Measurements from ENCODE around the gene FAM50A. TPM values are rescaled to one million over a fixed set of nuclear protein-coding genes. Genes with fewer than 3 reads are reported as not detected.

FAM50A gene
- total and polyA plus RNA-seq, 2 experiments from 2014 or later: 54.7 to 122 TPM

GRCh38 chrX:154470434-154470833 lies 26.5 kb downstream of the FAM50A start:
- no peaks in the 10 kb centered on the region for H3K9me2 ChIP-seq (ENCODE audit: insufficient read depth)
- no peaks in the 10 kb centered on the region for H4K20me1 ChIP-seq (ENCODE audit: insufficient read depth)
- no peak for DNase-seq
- 91 to 96% methylated on average over 6 to 14 of the region's 14 CpGs for WGBS, 2 experiments (ENCODE audit: low coverage in 1 of 2, low lambda C conversion rate in 2 of 2, missing lambda C conversion rate in 2 of 2)
- TF ChIP-seq EZH2 (IDR thresholded peaks at IDR 0.05; ENCODE audit: insufficient read depth, poor library complexity, severe bottlenecking) (no peak), EZH2phosphoT487 (IDR thresholded peaks at IDR 0.05; ENCODE audit: insufficient read depth, low read depth) (no peak)
- no peak overlapping the region for H2AFZ ChIP-seq
- H3K79me2 ChIP-seq (ENCODE audit: insufficient read depth): no peaks in the 10 kb centered on the region
- H3K27me3 ChIP-seq (replicated peaks; ENCODE audit: insufficient read depth): no peaks in the 10 kb centered on the region
- in situ Hi-C loops (cut with MboI): no loop called here
- H3K4me2 ChIP-seq (ENCODE audit: unreplicated experiment): no peak overlapping the region
- no peak overlapping the region for H3K9ac ChIP-seq
- H3F3A ChIP-seq (ENCODE audit: insufficient read depth): peaks cover 3% of the 10 kb centered on the region; the same call in 1 of the 2 replicates
- no peaks in the 10 kb centered on the region for H3K36me3 ChIP-seq (ENCODE audit: low read depth)
- no peak overlapping the region for H3K4me3 ChIP-seq
- no peak overlapping the region for H3K27ac ChIP-seq
- H3K4me1 ChIP-seq (ENCODE audit: insufficient read depth): no peaks in the 10 kb centered on the region
- H3K9me3 ChIP-seq (ENCODE audit: low read depth): no peaks in the 10 kb centered on the region

GRCh38 chrX:154470914-154471568 lies 27.1 kb downstream of the FAM50A start:
- Histone ChIP-seq H3F3A (ENCODE audit: insufficient read depth) (peaks cover 5% of the 10 kb centered on the region; the same call in 1 of the 2 replicates), H3K79me2 (ENCODE audit: insufficient read depth) (no peaks in the 10 kb centered on the region), H3K4me3 (no peak overlapping the region), H2AFZ (no peak overlapping the region), H3K36me3 (ENCODE audit: low read depth) (no peaks in the 10 kb centered on the region), H3K9me3 (ENCODE audit: low read depth) (no peaks in the 10 kb centered on the region), H3K27me3 (replicated peaks; ENCODE audit: insufficient read depth) (no peaks in the 10 kb centered on the region), H3K9me2 (ENCODE audit: insufficient read depth) (no peaks in the 10 kb centered on the region), H3K9ac (no peak overlapping the region), H3K4me1 (ENCODE audit: insufficient read depth) (no peaks in the 10 kb centered on the region), H3K27ac (no peak overlapping the region), H4K20me1 (ENCODE audit: insufficient read depth) (no peaks in the 10 kb centered on the region), H3K4me2 (ENCODE audit: unreplicated experiment) (no peak overlapping the region)
- 83 to 90% methylated on average over 16 to 17 of the region's 23 CpGs for WGBS, 2 experiments (ENCODE audit: low coverage in 1 of 2, low lambda C conversion rate in 2 of 2, missing lambda C conversion rate in 2 of 2)
- no peak for DNase-seq
- TF ChIP-seq EZH2phosphoT487 (IDR thresholded peaks at IDR 0.05; ENCODE audit: insufficient read depth, low read depth): no peak
- TF ChIP-seq EZH2 (IDR thresholded peaks at IDR 0.05; ENCODE audit: insufficient read depth, poor library complexity, severe bottlenecking): no peak
- in situ Hi-C loops (cut with MboI): no loop called here

GRCh38 chrX:154471839-154472684 lies 28.1 kb downstream of the FAM50A start:
- Histone ChIP-seq H3K9ac (no peak overlapping the region), H3K27me3 (replicated peaks; ENCODE audit: insufficient read depth) (no peaks in the 10 kb centered on the region), H2AFZ (no peak overlapping the region), H3K79me2 (ENCODE audit: insufficient read depth) (no peaks in the 10 kb centered on the region), H3K27ac (no peak overlapping the region), H3K9me2 (ENCODE audit: insufficient read depth) (no peaks in the 10 kb centered on the region), H4K20me1 (ENCODE audit: insufficient read depth) (no peaks in the 10 kb centered on the region), H3K4me2 (ENCODE audit: unreplicated experiment) (no peak overlapping the region), H3K4me1 (ENCODE audit: insufficient read depth) (no peaks in the 10 kb centered on the region), H3K36me3 (ENCODE audit: low read depth) (no peaks in the 10 kb centered on the region), H3F3A (ENCODE audit: insufficient read depth) (peaks cover 5% of the 10 kb centered on the region; the same call in 1 of the 2 replicates), H3K9me3 (ENCODE audit: low read depth) (no peaks in the 10 kb centered on the region), H3K4me3 (no peak overlapping the region)
- WGBS, 2 experiments (ENCODE audit: low coverage in 1 of 2, low lambda C conversion rate in 2 of 2, missing lambda C conversion rate in 2 of 2): 83 to 100% methylated on average over 6 to 19 of the region's 23 CpGs
- DNase-seq: no peak
- in situ Hi-C loops (cut with MboI): no loop called here
- TF ChIP-seq EZH2 (IDR thresholded peaks at IDR 0.05; ENCODE audit: insufficient read depth, poor library complexity, severe bottlenecking) (no peak), EZH2phosphoT487 (IDR thresholded peaks at IDR 0.05; ENCODE audit: insufficient read depth, low read depth) (no peak)

GRCh38 chrX:154472685-154473632 lies 29.0 kb downstream of the FAM50A start:
- Histone ChIP-seq H3K27ac (no peak overlapping the region), H3K9ac (no peak overlapping the region), H3K36me3 (ENCODE audit: low read depth) (no peaks in the 10 kb centered on the region), H4K20me1 (ENCODE audit: insufficient read depth) (no peaks in the 10 kb centered on the region), H3K4me2 (ENCODE audit: unreplicated experiment) (no peak overlapping the region), H3K4me1 (ENCODE audit: insufficient read depth) (no peaks in the 10 kb centered on the region), H3K9me3 (ENCODE audit: low read depth) (no peaks in the 10 kb centered on the region), H3K79me2 (ENCODE audit: insufficient read depth) (no peaks in the 10 kb centered on the region), H3F3A (ENCODE audit: insufficient read depth) (peaks cover 13% of the 10 kb centered on the region; the same call in 1 of the 2 replicates), H2AFZ (no peak overlapping the region), H3K27me3 (replicated peaks; ENCODE audit: insufficient read depth) (no peaks in the 10 kb centered on the region), H3K4me3 (no peak overlapping the region), H3K9me2 (ENCODE audit: insufficient read depth) (no peaks in the 10 kb centered on the region)
- no peak for TF ChIP-seq EZH2phosphoT487 (IDR thresholded peaks at IDR 0.05; ENCODE audit: insufficient read depth, low read depth)
- no peak for TF ChIP-seq EZH2 (IDR thresholded peaks at IDR 0.05; ENCODE audit: insufficient read depth, poor library complexity, severe bottlenecking)
- no peak for DNase-seq
- 89% methylated on average over 22 to 23 of the region's 28 CpGs for WGBS, 2 experiments (ENCODE audit: low coverage in 1 of 2, low lambda C conversion rate in 2 of 2, missing lambda C conversion rate in 2 of 2)
- in situ Hi-C loops (cut with MboI): no loop called here
